ENCODE data around the gene SPAG9. TPM values are rescaled to one million over a fixed set of nuclear protein-coding genes. Genes with fewer than 3 reads are reported as not detected.

SPAG9 gene
- total and polyA plus RNA-seq, 2 of the 8 experiments (the other 6 are each of a cell fraction or from before 2014, with no cell fraction given), result 9.8 to 63.8 TPM

DNA sequence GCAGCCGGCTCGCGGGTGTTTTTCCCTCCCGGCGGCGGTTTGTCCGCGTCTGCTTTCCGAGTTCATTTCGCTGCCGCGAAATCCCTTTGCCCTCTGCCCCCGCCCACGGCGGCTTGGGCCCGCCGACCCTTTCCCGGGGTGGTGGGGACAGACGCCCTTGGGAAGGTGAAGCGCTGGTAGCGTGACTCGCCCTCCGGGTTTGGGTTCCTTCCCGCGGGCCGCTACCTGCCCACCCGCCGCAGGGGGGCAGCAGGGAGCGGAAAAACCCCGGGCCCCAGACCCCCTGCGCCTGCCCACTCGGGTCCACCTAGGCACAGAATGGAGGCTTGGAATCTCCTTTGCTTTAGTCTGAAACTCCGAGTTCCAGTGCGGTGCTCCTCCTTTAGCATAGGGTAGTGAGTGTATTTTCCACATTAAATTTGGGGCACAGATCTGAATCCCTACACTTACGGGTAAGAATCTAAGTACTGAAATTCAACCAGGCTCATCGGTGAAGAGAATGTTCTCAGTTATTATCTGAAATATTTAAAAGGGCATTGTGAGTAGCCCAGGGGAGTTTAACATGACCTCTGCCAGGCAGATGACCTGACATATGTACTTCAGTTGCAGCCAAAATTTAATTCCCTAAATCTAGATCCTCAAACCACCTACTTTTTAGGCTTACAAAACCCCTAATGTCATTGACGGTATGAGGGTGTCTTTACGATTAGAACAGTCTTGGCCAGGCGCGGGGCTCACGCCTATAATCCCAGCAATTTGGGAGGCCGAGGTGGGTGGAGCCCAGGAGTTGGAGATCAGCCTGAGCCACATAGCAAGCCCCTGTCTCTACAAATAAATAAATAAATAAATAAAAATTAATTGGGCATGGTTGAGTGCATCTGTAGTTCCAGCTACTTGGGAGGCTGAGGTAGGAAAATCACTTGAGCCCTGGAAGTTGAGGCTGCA is 46.6 kb upstream of the SPAG9 start:
- ChIA-PET CTCF (ENCODE audit: partially characterized antibody) (interaction anchor here (2.5 kb wide), 1 partner anchor 165 kb away, joined by 7 read pairs; no protein-coding TSS in a partner anchor), POLR2A (ENCODE audit: partially characterized antibody) (interaction anchor here (1.0 to 6.0 kb wide), 5 partner anchors 7 to 302 kb away, joined by 3 to 82 read pairs (median 6); partner anchors contain the start of gene NME1)
- Histone ChIP-seq H3K36me3 (ENCODE audit: control insufficient read depth in 2 of 4, insufficient read depth in 4 of 4, low read length in 3 of 4) (peaks cover 14 to 57% (median 39%) of the 10 kb centered on the region in 4 experiments; a peak in 7 of 8 replicates), H2BK20ac (ENCODE audit: low read length) (no peak overlapping the region), H2AK5ac (ENCODE audit: low read depth, low read length) (no peak overlapping the region), H3K18ac (ENCODE audit: extremely low read depth, low read length) (peak overlapping the region; percentile 90), H3K9ac (replicated peaks in 1 of 4; ENCODE audit: extremely low read depth in 1 of 4, low read depth in 3 of 4, low read length in 3 of 4) (peak overlapping the region; percentile 37 to 97 (median 91)), H3K4ac (replicated peaks; ENCODE audit: insufficient read length, low read depth, low read length) (no peak overlapping the region), H2BK15ac (ENCODE audit: low read length) (no peak overlapping the region), H2AFZ (ENCODE audit: low read length) (peak overlapping the region; percentile 34; the same call in 1 of the 2 replicates), H3K23ac (ENCODE audit: insufficient read length) (no peak overlapping the region), H3K4me1 (replicated peaks in 1 of 4; ENCODE audit: control insufficient read depth in 3 of 4, insufficient read depth in 4 of 4, low read length in 3 of 4) (peaks cover 0 to 9% (median 3%) of the 10 kb centered on the region in 4 experiments; a peak in 4 of 7 replicates), H4K5ac (ENCODE audit: insufficient read length, low read depth, low read length) (peak overlapping the region; percentile 6), H3K4me3 (ENCODE audit: extremely low read depth in 1 of 4, insufficient read depth in 2 of 4, low read depth in 3 of 4, low read length in 4 of 4) (peak overlapping the region; percentile 65 to 95 (median 92)), H3K27ac (ENCODE audit: low read depth, low read length) (peak overlapping the region; percentile 71), H3K79me1 (ENCODE audit: low read depth, low read length) (no peaks in the 10 kb centered on the region; the same call in 1 of the 2 replicates), H4K20me1 (replicated peaks in 1 of 2; ENCODE audit: control insufficient read depth in 1 of 2, insufficient read depth in 2 of 2, low read length in 2 of 2) (peaks cover 0 to 5% of the 10 kb centered on the region in 2 experiments), H2BK5ac (ENCODE audit: low read depth, low read length) (0 out of 2 replicates have a peak overlapping the region, but pooled peaks have one; percentile 32), H3K14ac (ENCODE audit: insufficient read length) (no peak overlapping the region), H2BK12ac (ENCODE audit: low read depth, low read length) (no peak overlapping the region), H3K9me3 (ENCODE audit: insufficient read depth in 2 of 2, low read depth in 1 of 2, low read length in 1 of 2) (no peaks in the 10 kb centered on the region), H3K79me2 (ENCODE audit: control insufficient read depth in 1 of 2, insufficient read depth in 2 of 2, low read length in 2 of 2) (peaks cover 0 to 13% of the 10 kb centered on the region in 2 experiments; a peak in 2 of 4 replicates), H3K56ac (replicated peaks; ENCODE audit: insufficient read length, low read depth, low read length) (no peak overlapping the region), H3K4me2 (ENCODE audit: insufficient read depth in 1 of 2, low read depth in 2 of 2, low read length in 2 of 2) (peak overlapping the region; percentile 89 to 97), H4K91ac (replicated peaks; ENCODE audit: insufficient read length, low read length) (no peak overlapping the region), H2BK120ac (replicated peaks; ENCODE audit: low read depth, low read length) (no peak overlapping the region), H3K23me2 (ENCODE audit: low read depth, low read length) (peaks cover 9% of the 10 kb centered on the region), H3K27me3 (replicated peaks in 1 of 4; ENCODE audit: control insufficient read depth in 3 of 4, extremely low read depth in 1 of 4, insufficient read depth in 3 of 4, low read length in 3 of 4) (no peaks in the 10 kb centered on the region), H4K8ac (ENCODE audit: extremely low read depth, insufficient read depth, low read length) (peak overlapping the region; percentile 93)
- no peak for FAIRE-seq
- peak in 1 of 2 experiments; percentile 80 for DNase-seq (ENCODE audit: low read depth in 1 of 2, low spot score in 2 of 2)
- 28% methylated on average over 29 of the region's 42 CpGs; no CpG with 5 or more reads in 1 of the 2 experiments for WGBS, 2 experiments (ENCODE audit: extremely low coverage in 1 of 2, insufficient coverage in 1 of 2, insufficient read length in 1 of 2, insufficient replicate concordance in 2 of 2, low coverage in 1 of 2, low lambda C conversion rate in 2 of 2, missing lambda C conversion rate in 1 of 2)
- TF ChIP-seq RFX5 (IDR thresholded peaks at IDR 0.05; ENCODE audit: borderline replicate concordance, low read depth, low read length) (no peak), KDM4A (IDR thresholded peaks at IDR 0.05; ENCODE audit: low read depth, low read length, severe bottlenecking) (peak; percentile 25), BCL11A (IDR thresholded peaks at IDR 0.05; ENCODE audit: low read depth in 2 of 2, low read length in 2 of 2) (no peak), JUND (IDR thresholded peaks at IDR 0.05; ENCODE audit: low read length) (no peak), GTF2F1 (IDR thresholded peaks at IDR 0.05; ENCODE audit: borderline replicate concordance, low read depth, low read length) (no peak), CBX8 (IDR thresholded peaks at IDR 0.05; ENCODE audit: borderline replicate concordance, low read depth, low read length) (no peak), SUZ12 (IDR thresholded peaks at IDR 0.05; ENCODE audit: low read length) (no peak), EZH2 (IDR thresholded peaks at IDR 0.05; ENCODE audit: low read depth, low read length, severe bottlenecking) (no peak), SP2 (IDR thresholded peaks at IDR 0.05; ENCODE audit: low read length) (no peak), POLR2A (IDR thresholded peaks at IDR 0.05; ENCODE audit: control extremely low read depth in 1 of 2, low read depth in 2 of 2, low read length in 2 of 2) (no peak), GABPA (IDR thresholded peaks at IDR 0.05; ENCODE audit: borderline replicate concordance, insufficient read depth, low read length) (no peak)

Data from H1 (cell line).